Upper lobe of right lung (tissue), 1 donor: ENCODE data around the gene HOXD9. TPM values are rescaled to one million over a fixed set of nuclear protein-coding genes. Genes with fewer than 3 reads are reported as not detected.

Source experiments
- ATAC-seq: fragments of 200-7000 bp; cut with Tn5 transposase; one replicate; pipeline ENCODE4 v1.9.1; 2020; ENCODE audit warnings: mild to moderate bottlenecking, moderate library complexity
- DNase-seq: peaks from one replicate; pipeline ENCODE4 v3.0.0-alpha.2; 2020
- H3K27ac ChIP-seq: fragments of 200-600 bp; one replicate; pipeline ENCODE4 v1.8.0; 2022
- H3K27me3 ChIP-seq: fragments of 200-600 bp; one replicate; pipeline ENCODE4 v1.8.0; 2022; ENCODE audit warnings: mild to moderate bottlenecking
- H3K36me3 ChIP-seq: fragments of 200-600 bp; one replicate; pipeline ENCODE4 v1.8.0; 2022
- H3K4me1 ChIP-seq: fragments of 200-600 bp; one replicate; pipeline ENCODE4 v1.8.0; 2022
- H3K4me3 ChIP-seq: fragments of 200-600 bp; one replicate; pipeline ENCODE4 v1.8.0; 2022; ENCODE audit warnings: mild to moderate bottlenecking
- H3K9me3 ChIP-seq: fragments of 200-600 bp; one replicate; pipeline ENCODE4 v1.8.0; 2022
- CTCF ChIP-seq: fragments of 200-600 bp; IDR thresholded peaks from one replicate; pipeline ENCODE4 v1.8.0; 2022; ENCODE audit warnings: antibody characterized with exemption
- intact Hi-C: fragments of 100-400 bp; cut with DNase I; formaldehyde crosslinking; loops from one replicate; pipeline ENCODE4 v1.11.0; 2022
- total RNA-seq: library from RNA; stranded (reverse); fragmentation: NEBNext Ultra II Directional; extraction: Animal tissue kit (Norgen Biotek cat#: 25700); gene quantifications from one replicate; pipeline ENCODE4 v1.2.1, GENCODE V29; 2021
- donor health status: DM: no; HTN: yes; CAD: no; lungs with severe emphysema.

The HOXD9 gene
- total RNA-seq, 1 donor from 2014 or later, result 1.6 TPM

- H3K36me3 ChIP-seq, result no peaks in the 10 kb centered on the region
- no peak for TF ChIP-seq CTCF
- H3K4me3 ChIP-seq, result no peak overlapping the region
- H3K9me3 ChIP-seq, result no peaks in the 10 kb centered on the region
- DNase-seq, result no peak
- peaks cover 91% of the 10 kb centered on the region for H3K27me3 ChIP-seq
- ATAC-seq, result no peak
- intact Hi-C loops, result no loop called here
- no peak overlapping the region for H3K27ac ChIP-seq
- peaks cover 7% of the 10 kb centered on the region for H3K4me1 ChIP-seq
Measured at GRCh38 chr2:176169711-176170110, 47.2 kb downstream of the HOXD9 start.

GRCh38 chr2:176170602-176171305, 48.2 kb downstream of the HOXD9 start:
- intact Hi-C loops, result no loop called here
- no peak for ATAC-seq
- Histone ChIP-seq H3K27me3 (peaks cover 91% of the 10 kb centered on the region), H3K36me3 (no peaks in the 10 kb centered on the region), H3K4me1 (peaks cover 7% of the 10 kb centered on the region), H3K27ac (no peak overlapping the region), H3K9me3 (no peaks in the 10 kb centered on the region), H3K4me3 (no peak overlapping the region)
- no peak for TF ChIP-seq CTCF
- DNase-seq, result no peak

GRCh38 chr2:176171351-176172006, 49.0 kb downstream of the HOXD9 start:
- TF ChIP-seq CTCF, result no peak
- H3K4me1 ChIP-seq, result peaks cover 7% of the 10 kb centered on the region
- intact Hi-C loops, result no loop called here
- no peaks in the 10 kb centered on the region for H3K9me3 ChIP-seq
- no peaks in the 10 kb centered on the region for H3K36me3 ChIP-seq
- DNase-seq, result peak; percentile 67
- H3K4me3 ChIP-seq, result no peak overlapping the region
- H3K27me3 ChIP-seq, result peaks cover 89% of the 10 kb centered on the region
- H3K27ac ChIP-seq, result no peak overlapping the region
- peak; percentile 59 for ATAC-seq

- no peak for ATAC-seq
- Histone ChIP-seq H3K4me1 (peaks cover 7% of the 10 kb centered on the region), H3K9me3 (no peaks in the 10 kb centered on the region), H3K4me3 (no peak overlapping the region), H3K36me3 (no peaks in the 10 kb centered on the region), H3K27ac (no peak overlapping the region), H3K27me3 (peaks cover 85% of the 10 kb centered on the region)
- no peak for TF ChIP-seq CTCF
- DNase-seq, result no peak
- intact Hi-C loops, result no loop called here
Measured at GRCh38 chr2:176172007-176172894, 49.7 kb downstream of the HOXD9 start.

GRCh38 chr2:176172895-176173566, 50.5 kb downstream of the HOXD9 start:
- no peak for DNase-seq
- intact Hi-C loops, result no loop called here
- H3K4me3 ChIP-seq, result no peak overlapping the region
- no peak for ATAC-seq
- no peaks in the 10 kb centered on the region for H3K36me3 ChIP-seq
- H3K9me3 ChIP-seq, result no peaks in the 10 kb centered on the region
- peaks cover 85% of the 10 kb centered on the region for H3K27me3 ChIP-seq
- H3K27ac ChIP-seq, result no peak overlapping the region
- H3K4me1 ChIP-seq, result peaks cover 12% of the 10 kb centered on the region
- TF ChIP-seq CTCF, result no peak
